BLaER1 (cell line): Measurements from ENCODE around the gene SLC6A16.
"Not testable (repeated sequence)": the region's sequence is repeated elsewhere in the genome, so short reads cannot be mapped to it uniquely, and the experiment has no call there.

Experiments
- H3K27ac ChIP-seq: shearing (Covaris generic); formaldehyde crosslinking; 2 replicates; pipeline ENCODE4 v1.8.1; 2022
- H3K27me3 ChIP-seq: shearing (Covaris generic); formaldehyde crosslinking; 2 replicates; pipeline ENCODE4 v1.8.1; 2022
- H3K36me3 ChIP-seq: shearing (Covaris generic); formaldehyde crosslinking; 2 replicates; pipeline ENCODE4 v1.8.1; 2022
- H3K4me1 ChIP-seq: shearing (Covaris generic); formaldehyde crosslinking; 2 replicates; pipeline ENCODE4 v1.8.1; 2022
- H3K4me2 ChIP-seq: shearing (Covaris generic); formaldehyde crosslinking; 2 replicates; pipeline ENCODE4 v1.8.1; 2022
- H3K4me3 ChIP-seq: shearing (Covaris generic); formaldehyde crosslinking; 2 replicates; pipeline ENCODE4 v1.8.1; 2022
- H3K9ac ChIP-seq: shearing (Covaris generic); formaldehyde crosslinking; 2 replicates; pipeline ENCODE4 v1.8.1; 2022
- H3K9me3 ChIP-seq: shearing (Covaris generic); formaldehyde crosslinking; 2 replicates; pipeline ENCODE4 v1.8.1; 2022
- H4K20me1 ChIP-seq: shearing (Covaris generic); formaldehyde crosslinking; 2 replicates; pipeline ENCODE4 v1.8.1; 2022
- Cebpa-rat ChIP-seq: shearing (Covaris generic); IDR thresholded peaks from 2 replicates; pipeline ENCODE4 v1.8.1; 2022

The SLC6A16 gene

DNA sequence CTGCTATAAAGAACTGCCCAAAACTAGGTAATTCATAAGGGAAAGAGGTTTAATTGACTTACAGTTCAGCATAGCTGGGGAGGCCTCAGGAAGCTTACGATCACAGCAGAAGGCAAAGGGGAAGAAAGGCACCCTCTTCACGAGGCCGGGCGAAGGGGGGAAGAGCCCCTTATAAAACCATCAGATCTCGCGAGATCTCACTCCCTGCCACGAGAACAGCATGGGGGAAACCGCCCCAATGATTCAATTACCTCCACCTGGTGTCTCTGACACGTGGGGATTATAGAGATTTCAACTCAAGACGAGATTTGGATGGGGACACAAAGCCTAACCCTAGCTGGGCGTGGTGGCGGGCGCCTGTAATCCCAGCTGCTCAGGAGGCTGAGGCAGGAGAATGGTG is 42.8 kb downstream of the SLC6A16 start:
- Histone ChIP-seq H3K27ac (no peak overlapping the region), H3K4me3 (no peak overlapping the region), H3K27me3 (no peaks in the 10 kb centered on the region), H4K20me1 (no peaks in the 10 kb centered on the region), H3K4me2 (no peak overlapping the region), H3K36me3 (no peaks in the 10 kb centered on the region), H3K9me3 (peaks cover 6% of the 10 kb centered on the region), H3K4me1 (no peaks in the 10 kb centered on the region), H3K9ac (no peak overlapping the region)
- TF ChIP-seq Cebpa-rat, result no peak

GRCh38 chr19:49272204-49272603 is 52.8 kb downstream of the SLC6A16 start:
- H3K9me3 ChIP-seq, result peaks cover 15% of the 10 kb centered on the region
- no peak overlapping the region for H3K9ac ChIP-seq
- no peak for TF ChIP-seq Cebpa-rat
- no peak overlapping the region for H3K27ac ChIP-seq
- no peaks in the 10 kb centered on the region for H3K27me3 ChIP-seq
- no peak overlapping the region for H3K4me3 ChIP-seq
- H3K4me2 ChIP-seq, result no peak overlapping the region
- H3K36me3 ChIP-seq, result no peaks in the 10 kb centered on the region
- no peaks in the 10 kb centered on the region for H4K20me1 ChIP-seq
- H3K4me1 ChIP-seq, result no peaks in the 10 kb centered on the region

DNA sequence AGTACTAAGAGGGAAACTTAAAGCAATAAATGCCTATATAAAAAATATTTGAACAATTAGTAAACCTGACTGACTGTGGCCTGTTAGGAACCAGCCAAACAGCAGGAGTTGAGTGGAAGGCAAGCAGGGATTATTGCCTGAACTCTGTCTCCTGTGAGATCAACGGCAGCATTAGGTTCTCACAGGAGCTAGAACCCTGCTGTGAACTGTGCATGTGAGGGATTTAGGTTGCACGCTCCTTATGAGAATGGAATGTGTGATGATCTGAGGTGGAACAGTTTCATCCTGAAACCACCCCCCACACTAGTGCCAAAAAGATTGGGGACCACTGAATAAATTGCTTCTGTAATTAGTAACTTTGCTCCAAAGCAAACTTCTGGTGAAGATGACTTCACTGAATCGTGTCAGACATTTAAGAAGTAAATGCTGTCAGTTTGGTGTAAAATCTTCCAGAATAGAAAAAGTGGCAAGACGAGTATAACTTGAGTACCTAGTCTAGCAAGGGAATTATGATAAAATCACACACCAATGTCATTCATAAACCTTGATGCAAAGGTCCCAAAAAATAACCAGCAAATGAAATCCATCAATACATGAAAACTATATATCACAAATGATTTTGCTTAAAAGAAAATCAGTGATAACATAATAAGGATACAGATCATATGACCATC is 53.8 kb downstream of the SLC6A16 start:
- Histone ChIP-seq H3K4me2 (no peak overlapping the region), H3K4me3 (no peak overlapping the region), H3K9me3 (peaks cover 25% of the 10 kb centered on the region), H3K9ac (no peak overlapping the region), H3K27me3 (no peaks in the 10 kb centered on the region), H3K27ac (no peak overlapping the region), H4K20me1 (no peaks in the 10 kb centered on the region), H3K36me3 (no peaks in the 10 kb centered on the region), H3K4me1 (no peaks in the 10 kb centered on the region)
- TF ChIP-seq Cebpa-rat, result no peak

DNA sequence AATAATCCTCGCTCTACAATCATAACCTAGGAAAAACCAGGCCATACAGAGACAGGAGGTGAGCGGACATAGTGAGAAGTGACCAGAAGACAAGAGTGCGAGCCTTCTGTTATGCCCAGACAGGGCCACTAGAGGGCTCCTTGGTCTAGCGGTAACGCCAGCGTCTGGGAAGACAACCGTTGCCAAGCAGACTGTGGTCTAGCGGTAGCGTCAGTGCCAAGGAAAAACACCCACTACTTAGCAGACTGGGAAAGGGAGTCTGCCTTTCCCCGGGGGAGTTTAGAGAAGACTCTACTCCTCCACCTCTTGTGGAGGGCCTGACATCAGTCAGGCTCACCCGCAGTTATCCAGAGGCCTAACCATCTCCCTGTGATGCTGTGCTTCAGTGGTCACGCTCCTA is 58.6 kb downstream of the SLC6A16 start:
- H3K4me2 ChIP-seq, H3K27me3 ChIP-seq, H3K4me3 ChIP-seq, H3K36me3 ChIP-seq, H4K20me1 ChIP-seq, H3K27ac ChIP-seq, H3K9ac ChIP-seq, H3K4me1 ChIP-seq: not testable (repeated sequence)
- peaks cover 35% of the 10 kb centered on the region for H3K9me3 ChIP-seq

- H3K9ac ChIP-seq, result no peak overlapping the region
- H3K27ac ChIP-seq, result no peak overlapping the region
- TF ChIP-seq Cebpa-rat, result no peak
- H3K4me3 ChIP-seq, result no peak overlapping the region
- H3K4me2 ChIP-seq, result no peak overlapping the region
- no peaks in the 10 kb centered on the region for H3K27me3 ChIP-seq
- H3K4me1 ChIP-seq, result no peaks in the 10 kb centered on the region
- no peaks in the 10 kb centered on the region for H3K36me3 ChIP-seq
- no peaks in the 10 kb centered on the region for H4K20me1 ChIP-seq
- H3K9me3 ChIP-seq, result peaks cover 38% of the 10 kb centered on the region
These were observed 60.7 kb downstream of the SLC6A16 start for GRCh38 chr19:49264258-49264657.

- H3K27ac ChIP-seq, result no peak overlapping the region
- no peaks in the 10 kb centered on the region for H3K27me3 ChIP-seq
- H3K4me3 ChIP-seq, result no peak overlapping the region
- H3K36me3 ChIP-seq, result no peaks in the 10 kb centered on the region
- no peaks in the 10 kb centered on the region for H3K4me1 ChIP-seq
- H3K4me2 ChIP-seq, result no peak overlapping the region
- H4K20me1 ChIP-seq, result no peaks in the 10 kb centered on the region
- peaks cover 31% of the 10 kb centered on the region for H3K9me3 ChIP-seq
- H3K9ac ChIP-seq, result no peak overlapping the region
- TF ChIP-seq Cebpa-rat, result no peak
These were observed 63.4 kb downstream of the SLC6A16 start for GRCh38 chr19:49261602-49262001.

GRCh38 chr19:49256691-49257090 is 68.3 kb downstream of the SLC6A16 start:
- Histone ChIP-seq H3K27ac (no peak overlapping the region), H3K4me2 (no peak overlapping the region), H3K9me3 (peaks cover 17% of the 10 kb centered on the region), H3K9ac (no peak overlapping the region), H3K36me3 (no peaks in the 10 kb centered on the region), H3K4me1 (no peaks in the 10 kb centered on the region), H3K4me3 (no peak overlapping the region), H3K27me3 (no peaks in the 10 kb centered on the region), H4K20me1 (no peaks in the 10 kb centered on the region)
- no peak for TF ChIP-seq Cebpa-rat

- no peak for TF ChIP-seq Cebpa-rat
- Histone ChIP-seq H3K4me1 (no peaks in the 10 kb centered on the region), H3K9me3 (peaks cover 17% of the 10 kb centered on the region), H3K27ac (no peak overlapping the region), H3K36me3 (no peaks in the 10 kb centered on the region), H4K20me1 (no peaks in the 10 kb centered on the region), H3K4me3 (no peak overlapping the region), H3K4me2 (no peak overlapping the region), H3K27me3 (no peaks in the 10 kb centered on the region), H3K9ac (no peak overlapping the region)
These were observed 69.3 kb downstream of the SLC6A16 start for GRCh38 chr19:49255674-49256073.

GRCh38 chr19:49249933-49250332 is 75.1 kb downstream of the SLC6A16 start:
- no peak overlapping the region for H3K4me2 ChIP-seq
- H3K36me3 ChIP-seq, result no peaks in the 10 kb centered on the region
- no peak for TF ChIP-seq Cebpa-rat

GRCh38 chr19:49247676-49248075 is 77.3 kb downstream of the SLC6A16 start:
- H3K4me1 ChIP-seq, result peaks cover 7% of the 10 kb centered on the region
- no peaks in the 10 kb centered on the region for H3K36me3 ChIP-seq
- no peaks in the 10 kb centered on the region for H4K20me1 ChIP-seq
- TF ChIP-seq Cebpa-rat, result no peak
- no peak overlapping the region for H3K4me3 ChIP-seq
- H3K9me3 ChIP-seq, result no peaks in the 10 kb centered on the region
- H3K27ac ChIP-seq, result no peak overlapping the region
- H3K9ac ChIP-seq, result no peak overlapping the region
- H3K27me3 ChIP-seq, result no peaks in the 10 kb centered on the region
- H3K4me2 ChIP-seq, result no peak overlapping the region

More at GRCh38 chr19:49249933-49250332, 75.1 kb downstream of the SLC6A16 start:
- Histone ChIP-seq H3K4me3 (no peak overlapping the region), H3K9ac (no peak overlapping the region), H3K9me3 (no peaks in the 10 kb centered on the region), H4K20me1 (no peaks in the 10 kb centered on the region), H3K27me3 (no peaks in the 10 kb centered on the region), H3K4me1 (no peaks in the 10 kb centered on the region), H3K27ac (no peak overlapping the region)

GRCh38 chr19:49244256-49244655 is 80.7 kb downstream of the SLC6A16 start:
- Histone ChIP-seq H3K9ac (no peak overlapping the region), H3K9me3 (no peaks in the 10 kb centered on the region), H3K36me3 (no peaks in the 10 kb centered on the region), H3K4me2 (no peak overlapping the region), H4K20me1 (no peaks in the 10 kb centered on the region), H3K27ac (no peak overlapping the region), H3K27me3 (no peaks in the 10 kb centered on the region), H3K4me1 (peaks cover 7% of the 10 kb centered on the region), H3K4me3 (no peak overlapping the region)
- no peak for TF ChIP-seq Cebpa-rat
